ENCODE measurements around the gene CMTR2. TPM values are rescaled to one million over a fixed set of nuclear protein-coding genes. Genes with fewer than 3 reads are reported as not detected.

The CMTR2 gene
- total RNA-seq, 1 donor: 20.5 TPM

- no peak for DNase-seq (ENCODE audit: low read depth in 2 of 3, low spot score in 2 of 3)
These were observed 12.4 kb downstream of the CMTR2 start for GRCh38 chr16:71276589-71277334.

GRCh38 chr16:71273384-71273783 is 15.8 kb downstream of the CMTR2 start:
- DNase-seq (ENCODE audit: low read depth in 2 of 3, low spot score in 2 of 3): no peak

- DNase-seq (ENCODE audit: low read depth in 2 of 3, low spot score in 2 of 3): no peak
These were observed 24.9 kb downstream of the CMTR2 start for GRCh38 chr16:71264299-71264698.

GRCh38 chr16:71263582-71263981 is 25.6 kb downstream of the CMTR2 start:
- DNase-seq (ENCODE audit: low read depth in 2 of 3, low spot score in 2 of 3): no peak

GRCh38 chr16:71262391-71262790 is 26.8 kb downstream of the CMTR2 start:
- no peak for DNase-seq (ENCODE audit: low read depth in 2 of 3, low spot score in 2 of 3)

GRCh38 chr16:71260995-71261394 is 28.2 kb downstream of the CMTR2 start:
- no peak for DNase-seq (ENCODE audit: low read depth in 2 of 3, low spot score in 2 of 3)

GRCh38 chr16:71259086-71259485 is 30.1 kb downstream of the CMTR2 start:
- peak in 1 of 3 donors; percentile 70 for DNase-seq (ENCODE audit: low read depth in 2 of 3, low spot score in 2 of 3)

GRCh38 chr16:71258372-71258771 is 30.8 kb downstream of the CMTR2 start:
- DNase-seq (ENCODE audit: low read depth in 2 of 3, low spot score in 2 of 3): no peak

GRCh38 chr16:71257768-71258167 is 31.4 kb downstream of the CMTR2 start:
- DNase-seq (ENCODE audit: low read depth in 2 of 3, low spot score in 2 of 3): no peak

GRCh38 chr16:71255721-71256120 is 33.5 kb downstream of the CMTR2 start:
- no peak for DNase-seq (ENCODE audit: low read depth in 2 of 3, low spot score in 2 of 3)

- no peak for DNase-seq (ENCODE audit: low read depth in 2 of 3, low spot score in 2 of 3)
These were observed 34.2 kb downstream of the CMTR2 start for GRCh38 chr16:71254832-71255525.

GRCh38 chr16:71250461-71251235 is 38.6 kb downstream of the CMTR2 start:
- no peak for DNase-seq (ENCODE audit: low read depth in 2 of 3, low spot score in 2 of 3)

- DNase-seq (ENCODE audit: low read depth in 2 of 3, low spot score in 2 of 3): no peak
These were observed 39.8 kb downstream of the CMTR2 start for GRCh38 chr16:71249399-71249798.

GRCh38 chr16:71247478-71247877 is 41.7 kb downstream of the CMTR2 start:
- DNase-seq (ENCODE audit: low read depth in 2 of 3, low spot score in 2 of 3): no peak

- DNase-seq (ENCODE audit: low read depth in 2 of 3, low spot score in 2 of 3): no peak
These were observed 42.9 kb downstream of the CMTR2 start for GRCh38 chr16:71246309-71246708.

- DNase-seq (ENCODE audit: low read depth in 2 of 3, low spot score in 2 of 3): no peak
These were observed 44.7 kb downstream of the CMTR2 start for GRCh38 chr16:71244521-71244920.

GRCh38 chr16:71242601-71243000 is 46.6 kb downstream of the CMTR2 start:
- DNase-seq (ENCODE audit: low read depth in 2 of 3, low spot score in 2 of 3): no peak

- no peak for DNase-seq (ENCODE audit: low read depth in 2 of 3, low spot score in 2 of 3)
These were observed 47.2 kb downstream of the CMTR2 start for GRCh38 chr16:71242036-71242435.
